CD4-positive, alpha-beta memory T cell (primary cell): ENCODE measurements around the gene TBX3. TPM values are rescaled to one million over a fixed set of nuclear protein-coding genes. Genes with fewer than 3 reads are reported as not detected.

Source experiments
- CTCF ChIA-PET: fragments of 350-600 bp; sonication (Branson Sonifier 250); formaldehyde crosslinking; loops from one replicate; lab custom pipeline; 2021; ENCODE audit warnings: inconsistent platforms; ENCODE audit not compliant: partially characterized antibody; lab: Charles Lee
- POLR2A ChIA-PET: fragments of 350-600 bp; sonication (Branson Sonifier 250); formaldehyde crosslinking; loops from one replicate; lab custom pipeline; 2021; ENCODE audit not compliant: partially characterized antibody; lab: Charles Lee
- DNase-seq, 5 donors: peaks; one replicate each; pipeline versions ENCODE4 v3.0.0 to v3.0.0-alpha.2; 2020 to 2022; ENCODE audit warnings: mixed read lengths in 1 of 5
- H3K27ac ChIP-seq: one replicate; pipeline ENCODE4 v1.7.0; 2013; ENCODE audit warnings: low read depth, low read length
- H3K27me3 ChIP-seq: 2 replicates; pipeline ENCODE4 v1.7.0; 2013; ENCODE audit warnings: mild to moderate bottlenecking, low read length, moderate library complexity; ENCODE audit not compliant: insufficient read depth
- H3K36me3 ChIP-seq: 2 replicates; pipeline ENCODE4 v1.7.0; 2013; ENCODE audit warnings: mild to moderate bottlenecking, low read length, moderate library complexity; ENCODE audit not compliant: insufficient read depth
- H3K4me1 ChIP-seq: 2 replicates; pipeline ENCODE4 v1.7.0; 2013; ENCODE audit warnings: mild to moderate bottlenecking, low read length, moderate library complexity; ENCODE audit not compliant: insufficient read depth
- H3K4me3 ChIP-seq, 2 donors: one replicate each; pipeline ENCODE4 v1.7.0; 2013; ENCODE audit warnings: low read length in 2 of 2, mild to moderate bottlenecking in 1 of 2
- H3K9me3 ChIP-seq, 2 donors: one replicate each; pipeline ENCODE4 v1.7.0; 2013; ENCODE audit warnings: low read length in 2 of 2, control low read depth in 1 of 2; ENCODE audit not compliant: control insufficient read depth in 1 of 2
- H3K27ac Mint-ChIP-seq, 7 donors: one replicate each; pipeline ENCODE4 v1.8.0; 2020 to 2021; ENCODE audit warnings: mixed read lengths in 7 of 7, mild to moderate bottlenecking in 6 of 7, inconsistent platforms in 3 of 7, moderate library complexity in 3 of 7
- H3K27me3 Mint-ChIP-seq, 2 donors: one replicate each; pipeline ENCODE4 v1.8.0; 2020 to 2021; ENCODE audit warnings: mixed read lengths in 2 of 2
- H3K36me3 Mint-ChIP-seq, 2 donors: one replicate each; pipeline ENCODE4 v1.8.0; 2020 to 2021; ENCODE audit warnings: mixed read lengths in 2 of 2, inconsistent platforms in 1 of 2, mild to moderate bottlenecking in 1 of 2
- H3K4me1 Mint-ChIP-seq, 4 donors: one replicate each; pipeline ENCODE4 v1.8.0; 2020 to 2021; ENCODE audit warnings: mixed read lengths in 4 of 4, mild to moderate bottlenecking in 1 of 4
- H3K4me3 Mint-ChIP-seq, 8 donors: one replicate each; pipeline ENCODE4 v1.8.0; 2020 to 2021; ENCODE audit warnings: mixed read lengths in 8 of 8, mild to moderate bottlenecking in 7 of 8, moderate library complexity in 6 of 8, inconsistent platforms in 3 of 8
- H3K9me3 Mint-ChIP-seq, 8 donors: one replicate each; pipeline ENCODE4 v1.8.0; 2020 to 2021; ENCODE audit warnings: mixed read lengths in 8 of 8, mild to moderate bottlenecking in 5 of 8, inconsistent platforms in 3 of 8, moderate library complexity in 1 of 8
- intact Hi-C: fragments of 100-400 bp; cut with micrococcal nuclease; formaldehyde crosslinking; loops from one replicate; pipeline ENCODE4 v1.15.1; 2023
- polyA plus RNA-seq, 2 donors: library from polyadenylated mRNA; unstranded; fragments of 300-500 nt; fragmentation: Illumina TruSeq; gene quantifications; one replicate each; pipeline ENCODE4 v1.2.3, GENCODE V29; 2021
- total RNA-seq, 2 experiments: library from RNA; stranded (reverse); gene quantifications; one replicate each; pipeline ENCODE4 v1.2.3, GENCODE V29; 2021

The TBX3 gene
- total and polyA plus RNA-seq, 4 experiments from 2014 or later, result not detected

DNA sequence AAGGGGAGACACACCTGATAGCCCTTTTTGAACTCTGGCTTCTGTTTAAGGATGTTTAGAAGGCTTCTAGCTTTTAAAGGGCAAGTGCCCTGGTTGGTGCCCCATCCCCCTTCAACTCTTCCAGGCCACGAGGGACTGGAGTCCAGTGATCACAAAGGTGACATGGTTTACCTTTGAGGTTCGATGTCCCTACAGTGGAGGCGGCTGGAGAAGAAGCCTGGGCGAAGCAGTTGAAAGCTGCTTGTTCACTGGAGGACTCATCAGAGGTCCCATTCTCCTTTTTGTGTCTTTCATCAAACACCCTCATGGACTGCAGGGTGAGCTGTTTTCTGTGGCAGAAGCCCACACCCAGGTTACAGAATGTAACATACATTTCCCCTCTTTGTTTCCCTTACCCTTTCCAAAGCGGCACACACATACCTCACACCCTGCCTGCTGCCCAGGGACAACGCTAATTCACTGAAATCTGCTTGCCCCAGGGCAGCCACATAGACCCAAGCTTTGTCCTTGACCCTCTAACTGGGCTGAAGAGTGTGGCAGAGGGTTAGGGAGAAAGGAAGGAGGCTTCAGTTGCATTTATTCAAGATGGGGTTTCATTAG is 7.7 kb downstream of the TBX3 start:
- Mint-ChIP-seq H3K4me1 (peaks cover 0 to 1% (median under 1%) of the 10 kb centered on the region in 4 donors), H3K27me3 (peaks cover 55 to 67% of the 10 kb centered on the region in 2 donors), H3K9me3 (peaks cover 0 to 18% (median 7%) of the 10 kb centered on the region in 8 donors), H3K36me3 (no peaks in the 10 kb centered on the region), H3K4me3 (no peak overlapping the region), H3K27ac (peak overlapping the region in 1 of 7 donors; percentile 23)
- H3K9me3 ChIP-seq, result no peaks in the 10 kb centered on the region
- H3K27ac ChIP-seq, result no peak overlapping the region
- POLR2A ChIA-PET, result no interaction called here
- peaks cover 3% of the 10 kb centered on the region for H3K27me3 ChIP-seq
- intact Hi-C loops, result no loop called here
- H3K4me1 ChIP-seq, result no peaks in the 10 kb centered on the region
- DNase-seq, result no peak
- CTCF ChIA-PET, result interaction anchor here (0.7 kb wide), 2 partner anchors 39 to 812 kb away, joined by 3 to 4 read pairs; no protein-coding TSS in a partner anchor
- no peak overlapping the region for H3K4me3 ChIP-seq
- no peaks in the 10 kb centered on the region for H3K36me3 ChIP-seq

DNA sequence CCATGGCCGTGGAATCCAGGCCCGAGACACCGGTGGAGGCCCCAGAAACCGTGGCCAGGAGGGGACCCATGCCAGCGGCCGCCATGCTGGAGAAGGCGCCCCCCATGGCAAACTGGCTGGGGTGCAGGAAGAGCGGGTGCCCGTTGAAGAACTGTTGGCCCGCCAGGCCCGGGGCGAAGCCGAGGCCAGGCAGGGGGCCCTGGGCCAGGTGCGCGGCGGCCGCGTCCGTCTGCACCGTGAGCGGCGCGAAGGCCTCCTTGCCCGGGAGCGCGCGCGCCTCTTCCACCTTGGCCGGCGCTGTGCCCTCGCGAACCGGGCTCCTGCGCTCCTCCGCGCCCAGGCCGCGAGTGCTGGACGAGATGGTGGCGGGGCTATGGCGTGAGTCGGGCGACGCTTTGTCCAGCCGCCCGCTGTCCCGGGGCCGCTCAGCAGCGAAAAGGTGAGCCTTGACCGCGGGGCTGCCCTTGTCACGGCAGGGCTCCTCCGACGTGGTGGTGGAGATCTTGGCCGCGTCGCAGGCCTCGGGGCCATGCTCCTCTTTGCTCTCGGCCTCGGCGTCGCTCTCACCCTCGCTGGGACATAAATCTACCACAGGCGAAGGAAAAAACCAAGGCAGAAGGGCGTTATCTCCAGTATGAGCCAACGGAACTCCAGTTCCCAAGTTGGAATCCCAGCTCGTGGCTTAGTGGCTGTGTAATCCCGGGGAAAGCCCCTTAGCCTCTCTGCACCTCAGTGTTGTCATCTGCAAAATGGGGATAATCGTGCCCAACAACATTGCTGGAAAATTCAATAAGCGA is 9.5 kb downstream of the TBX3 start:
- Histone ChIP-seq H3K36me3 (no peaks in the 10 kb centered on the region), H3K4me1 (no peaks in the 10 kb centered on the region), H3K27me3 (peaks cover 3% of the 10 kb centered on the region), H3K27ac (no peak overlapping the region), H3K9me3 (no peaks in the 10 kb centered on the region), H3K4me3 (no peak overlapping the region)
- Mint-ChIP-seq H3K9me3 (peaks cover 0 to 11% (median 1%) of the 10 kb centered on the region in 8 donors), H3K27ac (no peak overlapping the region), H3K4me3 (no peak overlapping the region), H3K4me1 (peaks cover 0 to 5% (median 0%) of the 10 kb centered on the region in 4 donors), H3K27me3 (peaks cover 54 to 68% of the 10 kb centered on the region in 2 donors), H3K36me3 (no peaks in the 10 kb centered on the region)
- POLR2A ChIA-PET, result no interaction called here
- intact Hi-C loops, result no loop called here
- CTCF ChIA-PET, result no interaction called here
- no peak for DNase-seq

DNA sequence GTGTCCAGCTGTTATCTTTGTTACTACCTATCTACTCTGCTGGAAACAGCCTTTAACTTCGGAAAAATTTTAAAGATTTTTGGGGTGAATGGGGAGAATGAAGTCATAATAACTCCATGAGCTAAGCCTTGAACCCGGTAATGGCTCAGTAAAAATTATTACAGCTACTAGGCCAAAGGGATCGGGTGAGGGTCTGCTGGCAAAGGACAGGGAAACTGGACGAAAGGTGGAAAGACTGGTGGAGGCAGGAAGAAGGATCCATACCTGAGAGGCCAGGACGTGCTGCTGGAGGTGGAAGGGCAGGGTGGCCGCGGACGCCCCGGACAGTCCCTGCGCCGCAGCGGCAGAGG is 10.1 kb downstream of the TBX3 start:
- peaks cover 6% of the 10 kb centered on the region for H3K27me3 ChIP-seq
- no peaks in the 10 kb centered on the region for H3K36me3 Mint-ChIP-seq
- H3K36me3 ChIP-seq, result no peaks in the 10 kb centered on the region
- CTCF ChIA-PET, result no interaction called here
- POLR2A ChIA-PET, result no interaction called here
- H3K27ac Mint-ChIP-seq, result no peak overlapping the region
- no peak overlapping the region for H3K4me3 ChIP-seq
- no peak overlapping the region for H3K27ac ChIP-seq
- peaks cover 54 to 62% of the 10 kb centered on the region in 2 donors for H3K27me3 Mint-ChIP-seq
- DNase-seq, result no peak
- H3K4me1 Mint-ChIP-seq, result peaks cover 0 to 5% (median 0%) of the 10 kb centered on the region in 4 donors
- H3K4me1 ChIP-seq, result no peaks in the 10 kb centered on the region
- intact Hi-C loops, result no loop called here
- no peaks in the 10 kb centered on the region for H3K9me3 ChIP-seq
- peaks cover 0 to 8% (median 1%) of the 10 kb centered on the region in 8 donors for H3K9me3 Mint-ChIP-seq
- no peak overlapping the region for H3K4me3 Mint-ChIP-seq

DNA sequence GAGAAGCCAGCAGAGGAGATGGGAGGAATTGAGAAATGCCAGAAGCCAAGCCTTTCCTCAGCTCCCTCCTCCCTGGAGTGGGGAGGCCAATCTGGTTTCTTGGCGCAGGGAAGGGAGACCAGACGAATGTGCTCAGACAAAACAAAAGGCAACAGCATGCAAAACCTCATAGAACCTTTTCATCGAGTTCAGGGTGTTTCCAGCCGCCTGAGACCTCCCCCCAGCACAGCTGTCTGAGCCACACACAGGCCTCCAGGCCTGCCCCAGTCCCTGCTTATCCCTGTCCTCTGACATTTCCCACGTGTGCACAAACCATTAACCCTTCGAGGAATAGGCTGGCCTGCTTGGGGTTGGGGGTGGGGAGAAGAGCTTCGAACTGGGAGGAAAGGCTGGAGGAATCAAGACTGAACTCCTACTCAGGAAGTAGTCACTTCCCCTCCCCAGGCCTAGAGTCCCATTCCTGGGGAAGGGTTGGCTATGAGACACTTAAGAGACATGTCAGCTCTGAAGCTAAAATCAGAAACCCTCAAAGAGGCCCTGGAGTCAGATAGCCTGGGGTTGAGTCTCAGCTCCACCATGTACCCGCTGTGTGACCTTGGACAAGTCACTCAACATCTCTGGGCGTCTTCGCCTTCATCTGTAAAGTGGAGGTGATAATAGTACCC is 10.7 kb downstream of the TBX3 start:
- Mint-ChIP-seq H3K27me3 (peaks cover 52 to 59% of the 10 kb centered on the region in 2 donors), H3K27ac (no peak overlapping the region), H3K36me3 (no peaks in the 10 kb centered on the region), H3K4me1 (peaks cover 0 to 5% (median 0%) of the 10 kb centered on the region in 4 donors), H3K9me3 (peaks cover 0 to 8% (median 1%) of the 10 kb centered on the region in 8 donors), H3K4me3 (no peak overlapping the region)
- ChIA-PET POLR2A (no interaction called here), CTCF (no interaction called here)
- H3K4me3 ChIP-seq, result no peak overlapping the region
- H3K4me1 ChIP-seq, result no peaks in the 10 kb centered on the region
- no peak overlapping the region for H3K27ac ChIP-seq
- peaks cover 6% of the 10 kb centered on the region for H3K27me3 ChIP-seq
- H3K36me3 ChIP-seq, result no peaks in the 10 kb centered on the region
- intact Hi-C loops, result no loop called here
- no peaks in the 10 kb centered on the region for H3K9me3 ChIP-seq
- DNase-seq, result no peak

DNA sequence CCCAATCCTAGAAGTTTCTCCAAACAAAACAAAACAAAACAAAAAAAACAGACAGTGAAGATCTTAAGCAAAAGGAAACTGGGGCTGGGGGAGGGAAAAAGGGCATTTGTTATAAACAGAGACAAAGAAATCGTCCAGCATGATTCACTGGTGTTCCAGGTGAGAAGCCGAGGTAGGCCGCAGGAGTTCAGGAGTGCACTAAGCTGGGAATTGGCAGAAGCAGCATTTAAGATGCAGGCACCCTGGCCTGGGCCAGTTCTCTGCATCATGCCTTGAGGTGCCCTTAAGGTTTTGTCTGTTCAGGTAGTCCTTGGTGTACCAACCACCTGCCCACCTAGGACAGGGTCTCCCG is 11.2 kb downstream of the TBX3 start:
- Histone ChIP-seq H3K4me3 (no peak overlapping the region), H3K36me3 (no peaks in the 10 kb centered on the region), H3K27me3 (peaks cover 6% of the 10 kb centered on the region), H3K9me3 (no peaks in the 10 kb centered on the region), H3K27ac (no peak overlapping the region), H3K4me1 (no peaks in the 10 kb centered on the region)
- no peak overlapping the region for H3K4me3 Mint-ChIP-seq
- peaks cover 51 to 60% of the 10 kb centered on the region in 2 donors for H3K27me3 Mint-ChIP-seq
- DNase-seq, result no peak
- no peak overlapping the region for H3K27ac Mint-ChIP-seq
- intact Hi-C loops, result no loop called here
- CTCF ChIA-PET, result no interaction called here
- H3K36me3 Mint-ChIP-seq, result no peaks in the 10 kb centered on the region
- peaks cover 0 to 8% (median 1%) of the 10 kb centered on the region in 8 donors for H3K9me3 Mint-ChIP-seq
- H3K4me1 Mint-ChIP-seq, result peaks cover 0 to 5% (median 0%) of the 10 kb centered on the region in 4 donors
- POLR2A ChIA-PET, result no interaction called here

DNA sequence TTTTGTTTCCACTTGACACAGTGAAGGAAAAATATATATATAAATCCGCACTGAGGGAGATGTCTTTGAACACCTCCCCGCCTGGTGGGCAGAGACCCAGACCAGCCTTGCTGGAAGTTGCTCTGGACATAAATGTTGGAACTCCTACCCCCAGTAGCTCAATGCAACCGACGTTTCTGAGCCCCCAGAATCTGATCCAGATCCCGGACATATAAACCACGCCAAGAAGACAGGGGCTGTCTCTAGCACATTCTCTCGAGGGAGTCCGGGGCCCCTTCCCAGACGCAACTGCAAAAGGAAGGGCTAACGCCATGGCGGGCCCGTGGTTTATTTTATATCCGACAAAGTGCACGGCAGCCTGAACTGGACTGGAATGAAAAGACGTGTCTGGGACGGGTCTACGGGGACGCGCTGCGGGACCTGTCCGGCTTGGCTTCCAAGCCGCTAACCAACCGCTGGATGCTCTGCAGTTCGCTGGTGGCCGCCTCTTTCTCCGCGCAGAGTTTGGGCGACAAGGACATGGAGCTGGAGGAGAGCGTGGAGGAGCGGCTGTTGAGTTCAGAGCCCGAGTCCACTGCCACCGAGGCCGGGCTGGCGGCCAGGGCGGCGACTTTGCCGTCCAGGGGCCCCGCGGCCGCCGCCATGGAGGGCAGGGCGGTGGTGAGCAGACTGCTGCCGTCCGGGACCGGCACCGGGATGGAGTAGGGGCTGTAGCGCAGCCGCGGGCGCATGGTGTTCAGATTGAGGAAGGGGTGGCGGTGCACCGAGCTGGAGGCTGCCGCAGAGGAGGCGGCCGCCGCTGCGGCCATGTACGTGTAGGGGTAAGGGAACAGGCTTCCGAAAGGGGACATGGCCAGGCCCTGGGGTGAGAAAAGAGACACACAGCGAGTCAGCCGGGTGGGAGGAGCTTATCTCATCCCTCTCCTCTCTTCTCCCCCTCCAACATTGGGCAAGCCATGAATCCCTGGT is 12.2 kb downstream of the TBX3 start:
- DNase-seq, result no peak
- Histone ChIP-seq H3K27me3 (peaks cover 7% of the 10 kb centered on the region), H3K4me1 (no peaks in the 10 kb centered on the region), H3K9me3 (no peaks in the 10 kb centered on the region), H3K36me3 (no peaks in the 10 kb centered on the region), H3K27ac (no peak overlapping the region), H3K4me3 (no peak overlapping the region)
- H3K4me3 Mint-ChIP-seq, result no peak overlapping the region
- POLR2A ChIA-PET, result no interaction called here
- H3K4me1 Mint-ChIP-seq, result peaks cover 0 to 5% (median 1%) of the 10 kb centered on the region in 4 donors
- peaks cover 53 to 62% of the 10 kb centered on the region in 2 donors for H3K27me3 Mint-ChIP-seq
- peaks cover 0 to 10% (median 0%) of the 10 kb centered on the region in 8 donors for H3K9me3 Mint-ChIP-seq
- intact Hi-C loops, result no loop called here
- no peak overlapping the region for H3K27ac Mint-ChIP-seq
- CTCF ChIA-PET, result no interaction called here
- no peaks in the 10 kb centered on the region for H3K36me3 Mint-ChIP-seq
